DOHH2 (cell line): ENCODE measurements around the gene IGSF9B.

ENCODE experiments used
- EZH2phosphoT487 ChIP-seq: fragments of 200-600 bp; sonication (generic); IDR thresholded peaks from 2 replicates; pipeline ENCODE4 v1.6.1; 2017; ENCODE audit warnings: borderline replicate concordance, mild to moderate bottlenecking, antibody characterized with exemption, low read length, moderate library complexity, mixed read lengths
- TF ChIP-seq, protein P1 (sequence below): fragments of 200-600 bp; sonication (generic); IDR thresholded peaks from one replicate; pipeline ENCODE4 v1.5.1; 2014; ENCODE audit warnings: antibody characterized with exemption, mild to moderate bottlenecking, low read depth, low read length; ENCODE audit not compliant: poor library complexity, severe bottlenecking

DNA sequence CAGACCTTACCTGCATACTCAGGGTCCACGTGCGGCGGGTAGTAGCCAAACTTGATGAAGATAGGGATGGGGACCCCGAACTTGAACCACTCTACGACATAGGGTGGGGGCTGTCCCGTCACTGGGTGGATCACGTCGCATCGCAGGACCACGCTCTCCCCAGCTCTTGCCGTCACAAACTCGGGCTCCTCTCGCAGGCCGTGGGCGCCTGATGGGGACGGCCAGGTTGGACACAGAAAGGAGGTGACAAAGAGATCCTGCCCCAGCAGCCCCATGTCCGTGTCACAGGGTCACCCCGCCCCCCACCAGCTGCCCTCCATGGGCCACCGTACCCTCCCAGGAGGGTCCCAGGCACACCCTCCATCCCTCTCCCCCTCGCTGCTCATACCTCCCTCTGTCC lies 10.7 kb downstream of the IGSF9B start:
- TF ChIP-seq, protein P1, sequence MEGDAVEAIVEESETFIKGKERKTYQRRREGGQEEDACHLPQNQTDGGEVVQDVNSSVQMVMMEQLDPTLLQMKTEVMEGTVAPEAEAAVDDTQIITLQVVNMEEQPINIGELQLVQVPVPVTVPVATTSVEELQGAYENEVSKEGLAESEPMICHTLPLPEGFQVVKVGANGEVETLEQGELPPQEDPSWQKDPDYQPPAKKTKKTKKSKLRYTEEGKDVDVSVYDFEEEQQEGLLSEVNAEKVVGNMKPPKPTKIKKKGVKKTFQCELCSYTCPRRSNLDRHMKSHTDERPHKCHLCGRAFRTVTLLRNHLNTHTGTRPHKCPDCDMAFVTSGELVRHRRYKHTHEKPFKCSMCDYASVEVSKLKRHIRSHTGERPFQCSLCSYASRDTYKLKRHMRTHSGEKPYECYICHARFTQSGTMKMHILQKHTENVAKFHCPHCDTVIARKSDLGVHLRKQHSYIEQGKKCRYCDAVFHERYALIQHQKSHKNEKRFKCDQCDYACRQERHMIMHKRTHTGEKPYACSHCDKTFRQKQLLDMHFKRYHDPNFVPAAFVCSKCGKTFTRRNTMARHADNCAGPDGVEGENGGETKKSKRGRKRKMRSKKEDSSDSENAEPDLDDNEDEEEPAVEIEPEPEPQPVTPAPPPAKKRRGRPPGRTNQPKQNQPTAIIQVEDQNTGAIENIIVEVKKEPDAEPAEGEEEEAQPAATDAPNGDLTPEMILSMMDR = no peak
- TF ChIP-seq EZH2phosphoT487 = no peak
